ENCODE measurements around the gene SLC9A3.

SLC9A3 gene

GRCh38 chr5:524234-524972 lies at the start of gene SLC9A3:
SLC9A3 (minus strand) TSS chr5:524449.
- Histone ChIP-seq H3K4me1 (ENCODE audit: control insufficient read depth, insufficient read depth, low read length) (peaks cover 11% of the 10 kb centered on the region), H3K27me3 (ENCODE audit: control insufficient read depth, insufficient read depth, low read length) (peaks cover 61% of the 10 kb centered on the region), H3K4me3 (ENCODE audit: low read length) (no peak within 1 kb of the TSS), H3K9me3 (ENCODE audit: control insufficient read depth, low read length) (no peaks in the 10 kb centered on the region), H3K36me3 (ENCODE audit: control insufficient read depth, insufficient read depth, low read length) (no peaks in the 10 kb centered on the region), H3K9ac (ENCODE audit: low read length) (no peak within 1 kb of the TSS)

GRCh38 chr5:573976-574375 lies 49.7 kb upstream of the SLC9A3 start:
- no peaks in the 10 kb centered on the region for H3K36me3 ChIP-seq (ENCODE audit: control insufficient read depth, insufficient read depth, low read length)
- H3K9me3 ChIP-seq (ENCODE audit: control insufficient read depth, low read length) = no peaks in the 10 kb centered on the region
- no peak overlapping the region for H3K4me3 ChIP-seq (ENCODE audit: low read length)
- no peaks in the 10 kb centered on the region for H3K4me1 ChIP-seq (ENCODE audit: control insufficient read depth, insufficient read depth, low read length)
- H3K9ac ChIP-seq (ENCODE audit: low read length) = no peak overlapping the region
- H3K27me3 ChIP-seq (ENCODE audit: control insufficient read depth, insufficient read depth, low read length) = peaks cover 34% of the 10 kb centered on the region

GRCh38 chr5:573206-573605 lies 49.0 kb upstream of the SLC9A3 start:
- Histone ChIP-seq H3K9ac (ENCODE audit: low read length) (no peak overlapping the region), H3K36me3 (ENCODE audit: control insufficient read depth, insufficient read depth, low read length) (no peaks in the 10 kb centered on the region), H3K27me3 (ENCODE audit: control insufficient read depth, insufficient read depth, low read length) (peaks cover 42% of the 10 kb centered on the region), H3K9me3 (ENCODE audit: control insufficient read depth, low read length) (no peaks in the 10 kb centered on the region), H3K4me3 (ENCODE audit: low read length) (no peak overlapping the region), H3K4me1 (ENCODE audit: control insufficient read depth, insufficient read depth, low read length) (no peaks in the 10 kb centered on the region)

GRCh38 chr5:572398-573019 lies 48.3 kb upstream of the SLC9A3 start:
- H3K36me3 ChIP-seq (ENCODE audit: control insufficient read depth, insufficient read depth, low read length) = no peaks in the 10 kb centered on the region
- no peak overlapping the region for H3K9ac ChIP-seq (ENCODE audit: low read length)
- no peaks in the 10 kb centered on the region for H3K4me1 ChIP-seq (ENCODE audit: control insufficient read depth, insufficient read depth, low read length)
- no peaks in the 10 kb centered on the region for H3K9me3 ChIP-seq (ENCODE audit: control insufficient read depth, low read length)
- H3K4me3 ChIP-seq (ENCODE audit: low read length) = no peak overlapping the region
- H3K27me3 ChIP-seq (ENCODE audit: control insufficient read depth, insufficient read depth, low read length) = peaks cover 49% of the 10 kb centered on the region

GRCh38 chr5:571791-572190 lies 47.5 kb upstream of the SLC9A3 start:
- Histone ChIP-seq H3K9me3 (ENCODE audit: control insufficient read depth, low read length) (no peaks in the 10 kb centered on the region), H3K4me1 (ENCODE audit: control insufficient read depth, insufficient read depth, low read length) (no peaks in the 10 kb centered on the region), H3K36me3 (ENCODE audit: control insufficient read depth, insufficient read depth, low read length) (no peaks in the 10 kb centered on the region), H3K27me3 (ENCODE audit: control insufficient read depth, insufficient read depth, low read length) (peaks cover 56% of the 10 kb centered on the region), H3K9ac (ENCODE audit: low read length) (no peak overlapping the region), H3K4me3 (ENCODE audit: low read length) (no peak overlapping the region)

GRCh38 chr5:570886-571285 lies 46.6 kb upstream of the SLC9A3 start:
- Histone ChIP-seq H3K4me3 (ENCODE audit: low read length) (no peak overlapping the region), H3K27me3 (ENCODE audit: control insufficient read depth, insufficient read depth, low read length) (peaks cover 65% of the 10 kb centered on the region), H3K36me3 (ENCODE audit: control insufficient read depth, insufficient read depth, low read length) (no peaks in the 10 kb centered on the region), H3K9ac (ENCODE audit: low read length) (no peak overlapping the region), H3K4me1 (ENCODE audit: control insufficient read depth, insufficient read depth, low read length) (no peaks in the 10 kb centered on the region), H3K9me3 (ENCODE audit: control insufficient read depth, low read length) (no peaks in the 10 kb centered on the region)

GRCh38 chr5:570446-570845 lies 46.2 kb upstream of the SLC9A3 start:
- H3K36me3 ChIP-seq (ENCODE audit: control insufficient read depth, insufficient read depth, low read length) = no peaks in the 10 kb centered on the region
- H3K4me3 ChIP-seq (ENCODE audit: low read length) = no peak overlapping the region
- H3K27me3 ChIP-seq (ENCODE audit: control insufficient read depth, insufficient read depth, low read length) = peaks cover 69% of the 10 kb centered on the region
- no peaks in the 10 kb centered on the region for H3K4me1 ChIP-seq (ENCODE audit: control insufficient read depth, insufficient read depth, low read length)
- no peak overlapping the region for H3K9ac ChIP-seq (ENCODE audit: low read length)
- no peaks in the 10 kb centered on the region for H3K9me3 ChIP-seq (ENCODE audit: control insufficient read depth, low read length)

GRCh38 chr5:569868-570361 lies 45.7 kb upstream of the SLC9A3 start:
- H3K27me3 ChIP-seq (ENCODE audit: control insufficient read depth, insufficient read depth, low read length) = peaks cover 70% of the 10 kb centered on the region

GRCh38 chr5:569358-569867 lies 45.2 kb upstream of the SLC9A3 start:
- Histone ChIP-seq H3K27me3 (ENCODE audit: control insufficient read depth, insufficient read depth, low read length) (peaks cover 70% of the 10 kb centered on the region), H3K36me3 (ENCODE audit: control insufficient read depth, insufficient read depth, low read length) (no peaks in the 10 kb centered on the region), H3K9me3 (ENCODE audit: control insufficient read depth, low read length) (no peaks in the 10 kb centered on the region)

More at GRCh38 chr5:569868-570361, 45.7 kb upstream of the SLC9A3 start:
- Histone ChIP-seq H3K4me3 (ENCODE audit: low read length) (peak overlapping the region; percentile 19), H3K4me1 (ENCODE audit: control insufficient read depth, insufficient read depth, low read length) (no peaks in the 10 kb centered on the region), H3K9me3 (ENCODE audit: control insufficient read depth, low read length) (no peaks in the 10 kb centered on the region), H3K36me3 (ENCODE audit: control insufficient read depth, insufficient read depth, low read length) (no peaks in the 10 kb centered on the region), H3K9ac (ENCODE audit: low read length) (peak overlapping the region; percentile 28)

GRCh38 chr5:568809-569208 lies 44.6 kb upstream of the SLC9A3 start:
- H3K27me3 ChIP-seq (ENCODE audit: control insufficient read depth, insufficient read depth, low read length) = peaks cover 66% of the 10 kb centered on the region
- no peaks in the 10 kb centered on the region for H3K9me3 ChIP-seq (ENCODE audit: control insufficient read depth, low read length)
- H3K4me1 ChIP-seq (ENCODE audit: control insufficient read depth, insufficient read depth, low read length) = no peaks in the 10 kb centered on the region

More at GRCh38 chr5:569358-569867, 45.2 kb upstream of the SLC9A3 start:
- Histone ChIP-seq H3K4me1 (ENCODE audit: control insufficient read depth, insufficient read depth, low read length) (no peaks in the 10 kb centered on the region), H3K4me3 (ENCODE audit: low read length) (peak overlapping the region; percentile 19), H3K9ac (ENCODE audit: low read length) (peak overlapping the region; percentile 28)

GRCh38 chr5:568061-568781 lies 44.0 kb upstream of the SLC9A3 start:
- Histone ChIP-seq H3K4me3 (ENCODE audit: low read length) (no peak overlapping the region), H3K27me3 (ENCODE audit: control insufficient read depth, insufficient read depth, low read length) (peaks cover 62% of the 10 kb centered on the region), H3K9me3 (ENCODE audit: control insufficient read depth, low read length) (no peaks in the 10 kb centered on the region), H3K9ac (ENCODE audit: low read length) (peak overlapping the region; percentile 23), H3K4me1 (ENCODE audit: control insufficient read depth, insufficient read depth, low read length) (no peaks in the 10 kb centered on the region), H3K36me3 (ENCODE audit: control insufficient read depth, insufficient read depth, low read length) (no peaks in the 10 kb centered on the region)

More at GRCh38 chr5:568809-569208, 44.6 kb upstream of the SLC9A3 start:
- no peak overlapping the region for H3K4me3 ChIP-seq (ENCODE audit: low read length)
- no peaks in the 10 kb centered on the region for H3K36me3 ChIP-seq (ENCODE audit: control insufficient read depth, insufficient read depth, low read length)
- peak overlapping the region; percentile 28 for H3K9ac ChIP-seq (ENCODE audit: low read length)

- no peak overlapping the region for H3K4me3 ChIP-seq (ENCODE audit: low read length)
- H3K4me1 ChIP-seq (ENCODE audit: control insufficient read depth, insufficient read depth, low read length) = no peaks in the 10 kb centered on the region
- no peaks in the 10 kb centered on the region for H3K9me3 ChIP-seq (ENCODE audit: control insufficient read depth, low read length)
- peaks cover 62% of the 10 kb centered on the region for H3K27me3 ChIP-seq (ENCODE audit: control insufficient read depth, insufficient read depth, low read length)
- H3K9ac ChIP-seq (ENCODE audit: low read length) = peak overlapping the region; percentile 23
- H3K36me3 ChIP-seq (ENCODE audit: control insufficient read depth, insufficient read depth, low read length) = no peaks in the 10 kb centered on the region
These were observed 43.4 kb upstream of the SLC9A3 start for GRCh38 chr5:567664-568060.
